GM18870 (cell line): ENCODE data around the gene TMEM134.

Source experiments
- ATAC-seq: cut with Tn5 transposase; IDR thresholded peaks from one replicate; pipeline ENCODE4 v1.9.1; 2021; ENCODE audit warnings: moderate library complexity; ENCODE audit not compliant: unreplicated experiment

The TMEM134 gene

GRCh38 chr11:67463680-67464410, 5.2 kb downstream of the TMEM134 start:
- ATAC-seq, result no peak

GRCh38 chr11:67463186-67463585, 5.9 kb downstream of the TMEM134 start:
- ATAC-seq, result no peak

- ATAC-seq, result no peak
These were observed 10.8 kb downstream of the TMEM134 start for GRCh38 chr11:67458266-67458665.

DNA sequence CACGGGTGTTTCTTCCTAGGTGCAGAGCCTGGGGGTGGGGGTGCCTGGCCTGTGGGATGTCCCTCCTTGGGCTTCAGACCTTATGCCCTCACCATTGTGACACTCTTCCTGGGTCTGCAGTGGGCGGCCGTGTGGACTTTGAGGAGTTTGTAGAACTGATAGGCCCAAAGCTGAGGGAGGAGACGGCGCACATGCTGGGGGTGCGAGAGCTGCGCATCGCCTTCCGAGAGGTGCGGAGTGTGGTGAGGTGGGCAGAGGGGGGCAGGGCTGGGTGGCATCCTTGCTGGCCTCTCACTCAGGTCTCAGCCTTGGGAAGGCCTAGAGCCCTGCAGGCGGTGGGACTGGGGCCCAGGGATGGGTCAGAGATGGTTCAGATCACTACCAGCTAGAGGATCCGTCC, 11.6 kb downstream of the TMEM134 start:
- no peak for ATAC-seq

DNA sequence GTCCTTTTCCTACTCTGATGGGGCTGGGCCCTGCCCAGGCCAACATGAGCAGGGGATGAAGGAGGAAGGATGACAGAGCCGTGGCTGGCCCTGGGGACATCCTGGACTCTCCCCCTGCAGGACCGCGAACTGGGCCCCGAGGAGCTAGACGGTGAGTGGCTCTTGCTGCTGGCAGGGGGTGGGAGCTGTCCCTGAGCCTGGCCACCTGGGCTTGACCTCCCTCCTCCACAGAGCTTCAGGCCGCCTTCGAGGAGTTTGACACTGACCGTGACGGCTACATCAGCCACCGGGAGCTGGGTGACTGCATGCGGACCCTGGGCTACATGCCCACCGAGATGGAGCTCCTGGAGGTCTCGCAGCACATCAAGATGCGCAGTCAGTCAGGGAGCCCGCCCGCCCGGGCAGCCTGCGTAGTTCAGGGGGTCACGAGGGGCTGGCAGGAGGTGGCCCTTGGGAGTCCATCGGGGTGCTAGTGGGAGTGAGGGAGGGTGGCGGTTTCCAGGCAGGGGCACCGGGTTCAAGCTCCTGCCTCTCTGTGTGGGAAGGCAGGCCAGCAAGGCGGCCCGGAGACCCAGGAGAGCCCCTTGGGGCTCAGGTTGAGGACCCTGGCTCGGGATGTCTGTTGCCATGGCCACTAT, 12.9 kb downstream of the TMEM134 start:
- no peak for ATAC-seq

DNA sequence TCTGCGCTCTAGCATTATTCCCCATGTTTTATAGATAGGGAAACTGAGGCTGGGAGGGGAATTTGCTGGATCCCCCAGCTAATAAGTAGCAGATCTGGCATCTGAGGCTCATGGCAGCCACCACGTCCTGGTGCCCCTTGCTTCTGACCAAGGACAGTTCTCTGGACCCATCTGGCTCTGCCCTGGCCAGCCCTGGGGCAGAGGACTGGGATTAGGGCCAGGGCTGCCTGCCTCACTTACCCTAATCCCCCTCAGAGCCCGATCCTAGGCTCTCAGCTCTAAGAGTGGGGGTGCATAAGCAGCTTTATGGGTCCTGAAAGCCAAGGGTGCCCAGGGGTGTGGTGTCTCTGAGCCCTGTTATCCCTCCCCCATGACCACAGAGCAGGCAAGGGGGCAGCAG, 14.0 kb downstream of the TMEM134 start, which contains the start of gene CABP4:
TSS of gene CABP4 (plus strand) at position 301 of the 400 bp plus-strand sequence. CDS start at position 371, 70 bp downstream.
- ATAC-seq, result no peak

DNA sequence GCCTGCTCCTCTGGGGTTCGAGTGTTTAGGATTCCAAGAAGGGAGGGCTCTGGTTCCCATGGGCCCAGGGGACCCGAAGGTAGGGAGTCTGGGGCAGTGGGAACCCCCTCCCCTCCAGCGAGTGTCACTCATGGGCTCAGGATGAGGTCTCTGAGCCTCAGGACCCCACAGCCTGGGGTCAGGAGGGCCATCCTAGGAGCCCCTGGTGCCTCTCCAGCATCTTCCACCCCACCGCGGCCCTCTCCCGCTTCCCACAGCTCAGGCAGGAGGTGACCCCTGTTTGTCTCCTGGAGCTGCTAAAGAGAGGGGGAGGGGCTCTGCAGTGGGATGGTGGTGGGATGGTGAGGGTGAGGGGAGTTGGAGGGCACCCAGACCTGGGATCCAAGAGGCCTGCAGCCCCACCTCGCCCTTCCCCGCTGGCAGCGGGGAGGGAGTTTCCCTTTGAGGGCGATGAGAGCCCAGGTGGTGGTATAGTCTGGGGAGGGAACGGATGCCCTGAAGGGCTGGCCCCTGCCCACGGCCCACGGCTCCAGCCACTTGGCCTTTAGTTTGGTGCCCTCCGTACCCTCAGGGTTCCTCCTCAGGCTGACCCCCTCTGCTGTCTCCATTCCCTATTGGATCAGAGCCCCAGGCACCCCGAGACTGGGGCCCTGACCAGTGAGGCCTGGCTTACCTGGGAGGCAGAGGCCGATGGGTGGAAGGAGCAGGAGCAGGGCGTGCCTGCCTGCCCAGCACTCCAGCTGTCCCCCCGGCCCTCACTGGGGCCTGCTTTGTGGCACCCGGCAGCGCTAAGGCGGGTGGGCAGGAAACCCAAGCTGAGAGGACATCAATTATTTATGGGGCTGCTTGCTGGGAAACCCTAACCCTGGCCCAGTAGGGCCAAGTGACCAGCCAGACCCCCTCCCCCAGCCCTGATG, 15.0 kb downstream of the TMEM134 start:
- ATAC-seq, result no peak

- ATAC-seq, result no peak
These were observed 16.7 kb downstream of the TMEM134 start, which contains the start of gene GPR152 for GRCh38 chr11:67452141-67452952. Gene GPR152, minus strand, starts transcription at chr11:67452729. Its CDS starts 5 bp downstream, at chr11:67452724.

DNA sequence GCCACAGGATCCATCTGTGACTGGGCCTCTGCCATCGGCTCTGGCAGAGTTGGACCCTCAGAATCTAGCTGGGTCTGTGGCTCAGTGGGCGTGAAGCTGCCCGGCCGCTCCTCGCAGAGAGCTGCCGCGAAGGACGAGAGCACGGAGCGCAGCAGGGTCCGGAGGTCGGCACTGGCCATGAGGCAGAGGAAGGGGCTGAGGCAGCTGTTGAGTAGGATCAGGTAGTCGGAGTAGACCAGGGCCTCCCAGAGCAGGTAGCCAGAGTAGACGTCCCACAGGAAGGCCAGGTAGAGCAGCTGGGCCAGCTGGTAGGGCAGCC, 17.4 kb downstream of the TMEM134 start:
- no peak for ATAC-seq

DNA sequence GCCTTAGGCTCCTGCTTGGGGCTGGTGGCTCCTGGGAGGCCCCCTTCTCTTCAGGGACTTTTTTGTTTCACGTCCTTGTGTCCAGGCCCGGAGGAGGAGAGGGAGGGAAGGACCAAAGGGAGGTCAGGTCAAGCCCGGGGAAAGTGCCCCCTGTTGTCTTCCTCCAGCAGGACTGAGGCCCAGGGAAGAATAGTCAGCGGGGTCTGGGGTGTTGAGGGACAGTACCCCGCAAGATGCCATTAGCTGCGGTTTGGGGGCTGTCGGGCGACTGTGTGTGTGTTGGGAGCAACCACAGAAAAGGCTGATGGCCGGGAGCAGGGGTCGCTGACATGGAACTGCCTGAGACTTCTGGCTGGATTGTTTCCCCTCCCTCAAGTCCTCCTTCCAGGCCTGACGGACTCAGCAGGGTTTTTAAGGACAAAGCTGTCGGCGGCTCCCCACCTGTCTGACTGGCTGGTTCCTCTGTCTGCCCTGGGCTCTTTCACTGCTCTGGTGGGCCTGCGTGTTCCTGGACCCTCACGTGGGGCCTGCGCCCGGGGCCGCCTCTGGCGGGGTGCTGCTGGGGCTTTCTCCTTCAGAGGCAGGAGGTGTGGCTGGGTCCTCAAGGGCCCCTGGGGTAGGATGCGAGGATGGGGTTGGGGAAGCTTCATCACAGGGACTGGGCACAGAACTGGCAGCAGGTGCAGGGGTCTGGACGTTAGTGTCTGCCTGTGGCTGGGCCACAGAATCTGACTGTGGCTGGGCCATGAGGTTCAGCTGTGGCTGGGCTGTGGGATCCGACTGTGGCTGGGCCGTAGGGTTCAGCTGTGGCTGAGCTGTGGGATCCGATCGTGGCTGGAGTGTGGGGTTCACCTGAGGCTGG, 18.0 kb downstream of the TMEM134 start:
- no peak for ATAC-seq

- ATAC-seq, result no peak
These were observed 19.8 kb downstream of the TMEM134 start for GRCh38 chr11:67449116-67449844.

- ATAC-seq, result no peak
These were observed 20.8 kb downstream of the TMEM134 start for GRCh38 chr11:67448220-67448609.

DNA sequence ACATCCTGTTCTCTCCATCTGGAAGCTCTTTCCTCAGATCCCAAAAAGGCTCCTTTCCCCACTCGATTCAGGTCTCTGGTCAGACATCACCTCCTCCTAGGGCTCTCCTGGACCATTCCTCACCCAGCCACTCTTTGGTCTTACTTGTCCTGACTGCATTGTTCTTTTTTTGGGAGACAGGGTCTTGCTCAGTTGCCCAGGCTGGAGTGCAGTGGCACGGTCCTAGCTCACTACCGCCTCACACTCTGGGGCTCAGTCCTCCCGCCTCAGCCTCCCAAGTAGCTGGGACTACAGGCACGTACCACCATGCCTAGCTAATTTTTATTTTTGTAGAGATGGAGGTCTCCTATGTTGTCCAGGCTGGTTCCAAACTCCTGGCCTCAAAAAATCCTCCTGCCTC, 23.5 kb downstream of the TMEM134 start:
- no peak for ATAC-seq

DNA sequence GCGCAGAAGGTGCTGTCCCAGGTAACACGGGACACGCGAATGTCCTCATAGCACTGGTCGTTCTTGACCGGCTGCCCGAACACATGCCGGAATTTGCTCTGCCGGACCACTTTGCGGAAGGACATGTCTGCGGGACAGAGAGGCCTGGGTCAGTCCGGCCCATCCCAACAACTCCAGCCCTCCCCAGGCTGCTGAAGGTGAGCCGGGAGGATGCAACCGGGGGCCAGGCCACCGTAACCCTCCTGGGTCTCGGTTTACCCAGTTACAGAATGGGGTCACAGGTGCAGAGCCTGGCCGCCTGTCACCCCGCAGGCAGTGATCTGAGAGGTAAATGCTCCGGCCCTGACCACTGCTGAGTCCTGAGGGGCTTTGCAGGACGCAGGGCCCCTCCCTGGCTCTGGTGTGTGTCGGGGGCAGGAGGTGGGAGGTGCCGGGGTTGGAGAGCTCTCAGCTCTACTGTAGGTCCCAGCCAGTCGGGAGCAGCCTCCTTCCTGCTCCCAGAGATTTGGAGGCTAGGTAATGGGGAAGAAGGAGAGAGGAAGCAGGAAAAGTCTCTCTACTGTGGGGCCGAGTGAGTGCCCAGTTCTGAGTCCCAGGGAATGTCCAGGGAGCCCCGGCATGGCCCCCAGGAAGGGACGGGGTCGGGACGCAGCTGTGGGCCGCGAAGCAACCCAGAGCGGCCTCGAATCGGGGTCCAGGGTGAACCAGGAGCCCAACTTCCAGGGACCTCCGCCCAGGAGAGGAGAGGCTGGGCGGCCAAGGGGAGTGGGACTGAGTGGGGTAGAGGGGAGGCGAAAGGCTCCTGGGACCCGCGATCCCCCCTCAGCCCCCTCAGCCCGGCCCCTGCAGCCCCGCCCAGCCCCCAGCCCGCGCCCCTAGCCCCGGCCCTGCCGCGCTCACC, 26.3 kb downstream of the TMEM134 start:
- ATAC-seq, result no peak

DNA sequence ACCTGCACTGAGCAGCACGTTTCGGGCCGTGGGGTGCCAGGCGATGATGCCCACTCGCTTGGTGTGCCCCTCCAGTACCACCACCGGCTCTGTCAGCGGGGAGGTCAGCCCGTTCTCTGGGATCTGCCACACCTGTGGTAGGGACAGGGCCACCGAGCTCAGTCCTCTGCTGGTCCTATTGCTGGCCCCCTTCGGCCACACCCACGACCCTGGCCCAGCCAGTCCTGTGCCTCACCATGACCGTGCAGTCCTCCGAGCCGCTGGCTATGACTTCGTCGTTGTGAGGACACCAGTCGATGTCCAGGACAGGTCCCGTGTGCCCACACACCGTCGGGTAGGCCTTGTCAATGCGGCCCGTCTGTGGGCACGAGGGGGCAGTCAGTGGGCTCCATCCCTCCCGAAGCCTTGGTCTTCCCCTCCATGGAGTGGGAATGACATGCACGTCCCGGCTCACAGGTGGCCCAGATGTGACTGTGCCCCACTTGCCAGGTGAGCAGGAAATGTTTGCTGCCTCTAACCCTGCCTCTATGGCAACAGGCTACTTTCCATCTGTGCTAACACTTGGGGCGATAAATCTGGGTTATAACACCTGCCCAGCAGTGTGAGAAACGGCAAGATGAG, 27.2 kb downstream of the TMEM134 start:
- ATAC-seq, result no peak

DNA sequence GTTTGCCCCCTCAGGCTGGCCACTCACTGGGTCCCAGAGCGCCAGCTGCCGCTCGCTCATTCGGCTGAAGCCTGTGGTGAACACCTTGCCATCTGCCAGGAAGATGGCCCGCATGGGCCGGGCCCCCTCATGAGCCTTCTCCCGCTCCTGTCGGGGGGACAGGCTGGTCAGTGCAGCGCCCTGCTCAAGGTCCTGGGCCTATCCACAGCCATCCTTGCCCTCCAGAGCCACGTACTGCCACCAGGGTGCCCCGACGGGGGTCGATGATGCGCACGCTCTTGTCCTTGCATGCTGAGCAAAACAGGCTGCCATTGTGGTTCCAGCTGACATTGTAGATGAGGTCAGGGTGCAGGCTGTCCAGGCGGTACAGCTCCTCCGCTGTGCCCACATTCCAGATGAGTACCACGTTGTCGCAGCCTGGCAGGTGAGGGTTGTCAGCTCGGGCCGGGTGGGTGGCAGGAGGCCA, 27.9 kb downstream of the TMEM134 start:
- no peak for ATAC-seq

DNA sequence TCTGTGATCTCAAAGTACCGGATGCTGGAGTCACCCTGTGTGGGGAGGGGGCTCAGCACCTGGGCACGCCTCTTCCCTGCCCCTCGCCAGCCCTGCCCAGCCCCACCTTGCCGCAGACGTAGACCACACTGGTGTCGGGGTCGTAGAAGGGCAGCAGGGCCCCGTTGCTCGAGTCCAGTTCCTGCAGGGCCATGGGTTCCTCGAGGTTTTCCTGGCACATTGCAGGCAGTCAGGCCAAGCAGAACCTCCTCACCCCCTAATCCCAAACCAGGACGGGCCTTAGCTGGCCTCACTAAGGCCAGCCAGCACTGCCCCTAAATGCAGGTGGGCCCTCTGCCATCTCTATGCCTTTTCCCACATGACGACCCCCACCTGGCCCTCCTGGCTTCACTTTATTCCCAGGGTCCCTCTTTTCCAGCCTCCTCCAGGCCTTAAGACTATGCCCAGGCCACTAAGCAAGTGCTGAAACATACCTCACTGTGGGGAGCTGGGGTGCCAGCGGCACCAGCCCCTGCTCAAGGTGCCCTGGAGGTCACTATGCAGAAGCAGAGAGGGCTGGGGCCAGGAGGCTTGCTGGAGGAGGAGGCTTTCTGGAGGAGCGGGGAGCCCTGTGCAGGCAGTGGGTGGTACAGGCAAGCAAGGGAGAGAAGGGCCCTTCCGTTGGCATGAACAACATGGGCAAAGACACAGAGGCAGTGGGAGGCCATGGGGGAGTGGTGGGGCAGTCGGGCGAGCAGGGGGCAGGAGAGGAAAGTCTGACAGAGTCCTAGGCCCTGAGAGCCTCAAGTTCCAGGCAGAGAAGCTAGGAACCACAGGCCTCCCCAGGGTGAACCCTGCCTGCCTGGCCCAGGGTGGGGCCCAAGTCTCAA, 28.6 kb downstream of the TMEM134 start:
- ATAC-seq, result no peak
